HCT116 (cell line): ENCODE data around the gene TIMM17B. TPM values are rescaled to one million over a fixed set of nuclear protein-coding genes. Genes with fewer than 3 reads are reported as not detected.

Experiments
- ATAC-seq: fragments of 200-7000 bp; cut with Tn5 transposase; 2 replicates; pipeline ENCODE4 v1.9.1; 2020; ENCODE audit warnings: mild to moderate bottlenecking, moderate library complexity
- BruUV-seq: library from RNA; stranded (reverse); fragments of 400-500 nt; replicated peaks from 2 replicates; lab custom pipeline; 2021; lab: Mats Ljungman, UMichigan
- CTCF ChIA-PET: fragments of 300-600 bp; sonication (Branson Sonifier 250); formaldehyde crosslinking; loops from one replicate; lab custom pipeline; 2021; ENCODE audit warnings: antibody characterized with exemption; lab: Charles Lee
- POLR2A ChIA-PET: fragments of 300-600, 350-600 bp; sonication (Branson Sonifier 250); formaldehyde crosslinking; loops from one replicate; lab custom pipeline; 2021; ENCODE audit warnings: antibody characterized with exemption; lab: Charles Lee
- RAD21 ChIA-PET, 2 experiments: fragments of 300-600 bp; sonication (Branson Sonifier 250); formaldehyde crosslinking; loops; one replicate each; lab custom pipeline; 2023; ENCODE audit warnings: low total read pairs in 2 of 2; ENCODE audit not compliant: uncharacterized antibody in 2 of 2, unreplicated experiment in 2 of 2, low non-redundant PET in 1 of 2; lab: Charles Lee
- DNase-seq: peaks from one replicate; pipeline ENCODE4 v3.0.0-alpha.2; 2010; ENCODE audit warnings: low read depth, low spot score
- H2AFZ ChIP-seq: fragments of 200-600 bp; shearing (Covaris generic), sonication (generic); 2 replicates; pipeline ENCODE4 v1.6.1; 2017; ENCODE audit warnings: low read depth, mixed run types, mixed read lengths, antibody characterized with exemption, low read length; ENCODE audit not compliant: poor library complexity, severe bottlenecking
- H3K27ac ChIP-seq: 2 replicates; pipeline ENCODE4 v1.5.1; 2012; ENCODE audit warnings: low read depth, low read length
- H3K27me3 ChIP-seq: fragments of 200-600 bp; sonication (generic); 2 replicates; pipeline ENCODE4 v1.6.1; 2016; ENCODE audit warnings: mixed run types, low read length, mixed read lengths; ENCODE audit not compliant: insufficient read depth
- H3K36me3 ChIP-seq, 2 experiments: fragments of 200-500 bp in 1 of 2; fragments of 200-600 bp in 1 of 2; sonication (Bioruptor generic) in 1 of 2; sonication (generic) in 1 of 2; 2 replicates each; pipeline versions ENCODE4 v1.5.1 to v1.6.1; 2014 to 2016; ENCODE audit warnings: low read length in 2 of 2, inconsistent platforms in 1 of 2, mixed read lengths in 1 of 2, mixed run types in 1 of 2; ENCODE audit not compliant: insufficient read depth in 2 of 2, control insufficient read depth in 1 of 2
- H3K4me1 ChIP-seq, 2 experiments: fragments of 200-600 bp in 1 of 2; sonication (generic) in 1 of 2; 2 replicates each; pipeline versions ENCODE4 v1.5.1 to v1.6.1; 2012 to 2017; ENCODE audit warnings: low read length in 2 of 2, inconsistent platforms in 1 of 2, mild to moderate bottlenecking in 1 of 2, mixed read lengths in 1 of 2, mixed run types in 1 of 2, moderate library complexity in 1 of 2; ENCODE audit not compliant: insufficient read depth in 2 of 2, control insufficient read depth in 1 of 2
- H3K4me2 ChIP-seq: fragments of 200-600 bp; sonication (generic); 2 replicates; pipeline ENCODE4 v1.6.1; 2017; ENCODE audit warnings: mixed run types, low read length, mixed read lengths
- H3K4me3 ChIP-seq, 2 experiments: fragments of 200-600 bp in 1 of 2; sonication (generic) in 1 of 2; replicated peaks in 1 of 2; 2 replicates each; pipeline ENCODE4 v1.5.1; 2011 to 2016; ENCODE audit warnings: low read length in 2 of 2, control low read depth in 1 of 2, low read depth in 1 of 2, mild to moderate bottlenecking in 1 of 2, mixed read lengths in 1 of 2, mixed run types in 1 of 2
- H3K79me2 ChIP-seq: fragments of 200-600 bp; sonication (generic); 2 replicates; pipeline ENCODE4 v1.6.1; 2017; ENCODE audit warnings: mild to moderate bottlenecking, mixed run types, low read length, moderate library complexity, mixed read lengths; ENCODE audit not compliant: insufficient read depth
- H3K9ac ChIP-seq: fragments of 200-600 bp; sonication (generic); 2 replicates; pipeline ENCODE4 v1.6.1; 2016; ENCODE audit warnings: low read length, mixed read lengths
- H3K9me2 ChIP-seq: fragments of 200-600 bp; sonication (generic), shearing (Covaris generic); 2 replicates; pipeline ENCODE4 v1.6.1; 2017; ENCODE audit warnings: mixed run types, mild to moderate bottlenecking, moderate library complexity; ENCODE audit not compliant: insufficient read depth
- H3K9me3 ChIP-seq, 2 experiments: fragments of 200-500 bp in 1 of 2; fragments of 200-600 bp in 1 of 2; sonication (Bioruptor generic) in 1 of 2; sonication (generic) in 1 of 2; 2 replicates each; pipeline ENCODE4 v1.6.1; 2014 to 2017; ENCODE audit warnings: low read length in 2 of 2, mixed read lengths in 2 of 2, inconsistent platforms in 1 of 2, low read depth in 1 of 2, mild to moderate bottlenecking in 1 of 2, mixed run types in 1 of 2, moderate library complexity in 1 of 2; ENCODE audit not compliant: control insufficient read depth in 1 of 2, insufficient read depth in 1 of 2
- H4K20me1 ChIP-seq: fragments of 200-600 bp; sonication (generic), shearing (Covaris generic); 2 replicates; pipeline ENCODE4 v1.6.1; 2017; ENCODE audit warnings: mixed run types, mild to moderate bottlenecking, moderate library complexity; ENCODE audit not compliant: insufficient read depth
- EZH2phosphoT487 ChIP-seq: fragments of 200-600 bp; IDR thresholded peaks from 2 replicates; pipeline ENCODE4 v1.6.1; 2018; ENCODE audit warnings: antibody characterized with exemption, borderline replicate concordance
- JUND ChIP-seq: IDR thresholded peaks from 2 replicates; pipeline ENCODE4 v1.6.1; 2012
- POLR2A ChIP-seq: IDR thresholded peaks from 2 replicates; pipeline ENCODE4 v1.7.0; 2011; ENCODE audit warnings: borderline replicate concordance; ENCODE audit not compliant: insufficient read depth, insufficient read length; ENCODE audit errors: extremely low read depth
- RAD21 ChIP-seq: IDR thresholded peaks from 2 replicates; pipeline ENCODE4 v1.6.1; 2012; ENCODE audit warnings: low read depth, mild to moderate bottlenecking
- SP1 ChIP-seq: IDR thresholded peaks from 2 replicates; pipeline ENCODE4 v1.6.1; 2012; ENCODE audit warnings: low read depth
- TCF7L2 ChIP-seq: IDR thresholded peaks from 2 replicates; pipeline ENCODE4 v1.7.0; 2011; ENCODE audit warnings: borderline replicate concordance, inconsistent platforms; ENCODE audit not compliant: insufficient read depth, insufficient read length; ENCODE audit errors: extremely low read depth
- intact Hi-C: fragments of 100-400 bp; cut with micrococcal nuclease; formaldehyde crosslinking; loops from 2 replicates; pipeline ENCODE4 v1.10.0; 2022
- total RNA-seq: library from RNA; stranded (reverse); gene quantifications from one replicate; pipeline ENCODE4 v1.2.1, GENCODE V29; 2021; ENCODE audit not compliant: unreplicated experiment
- TF ChIP-seq, protein P1 (sequence below): IDR thresholded peaks from 2 replicates; pipeline ENCODE4 v1.6.1; 2012
- TF ChIP-seq, protein P2 (sequence below), 3 experiments: fragments of 200-600 bp in 1 of 3; sonication (generic) in 1 of 3; IDR thresholded peaks in 2 of 3; conservative IDR thresholded peaks in 1 of 3; 2 replicates each; pipeline ENCODE4 v1.5.1; 2012 to 2017; ENCODE audit warnings: low read depth in 2 of 3, low read length in 2 of 3, antibody characterized with exemption in 1 of 3, borderline replicate concordance in 1 of 3, control low read depth in 1 of 3, mild to moderate bottlenecking in 1 of 3, mixed read lengths in 1 of 3, mixed run types in 1 of 3, moderate library complexity in 1 of 3; ENCODE audit not compliant: insufficient read depth in 1 of 3
- TF ChIP-seq, protein P3 (sequence below): IDR thresholded peaks from 2 replicates; pipeline ENCODE4 v1.6.1; 2012; ENCODE audit warnings: low read depth

TIMM17B gene
- total RNA-seq, 1 experiment from 2014 or later: 41.7 TPM

DNA sequence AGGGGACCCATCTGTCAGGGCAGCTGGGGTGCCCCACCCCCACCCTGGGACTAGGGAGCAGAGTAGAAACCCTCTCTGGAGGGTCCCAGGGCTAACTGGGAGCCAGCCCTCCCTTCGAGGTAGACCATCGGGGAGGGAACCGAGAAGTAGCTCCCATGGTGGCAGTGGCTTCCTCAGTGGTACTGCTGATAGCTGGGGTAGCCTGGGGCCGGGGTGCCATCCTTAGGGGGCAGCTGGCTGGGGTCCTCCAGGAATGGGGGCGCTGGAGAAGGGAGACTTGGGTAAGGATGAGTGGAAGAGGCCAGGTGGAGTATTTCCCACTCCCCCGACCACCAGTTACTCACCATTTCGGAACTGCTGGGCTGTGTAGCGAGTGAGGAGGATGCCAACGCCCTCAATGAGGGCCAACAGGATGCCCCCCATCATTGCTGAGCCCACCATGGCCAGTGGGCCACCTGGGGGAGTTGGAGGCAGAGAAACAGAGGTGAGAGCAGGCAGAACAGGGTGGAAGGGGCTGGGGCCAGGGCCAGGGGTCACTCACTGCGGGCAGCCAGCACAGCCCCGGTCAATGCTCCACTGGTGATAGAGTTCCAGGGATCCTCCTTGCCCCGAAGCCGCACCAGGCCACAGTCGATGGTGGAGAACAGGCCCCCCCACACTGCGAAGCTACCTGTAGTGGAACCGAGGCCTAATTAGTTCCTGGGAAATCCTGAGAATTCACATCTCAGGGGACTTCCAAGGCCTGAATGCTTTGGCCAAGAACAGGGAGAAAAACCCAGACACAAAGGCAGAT is 3.8 kb downstream of the TIMM17B start:
- H3K79me2 ChIP-seq: peaks cover 25% of the 10 kb centered on the region
- no TSS peak for BruUV-seq
- H3K36me3 ChIP-seq: peaks cover 0 to 7% of the 10 kb centered on the region in 2 experiments; a peak in 1 of 4 replicates
- no peak overlapping the region for H3K4me3 ChIP-seq
- TF ChIP-seq RAD21 (no peak), SP1 (no peak), JUND (no peak), POLR2A (no peak), TCF7L2 (no peak), EZH2phosphoT487 (no peak)
- TF ChIP-seq, protein P1, sequence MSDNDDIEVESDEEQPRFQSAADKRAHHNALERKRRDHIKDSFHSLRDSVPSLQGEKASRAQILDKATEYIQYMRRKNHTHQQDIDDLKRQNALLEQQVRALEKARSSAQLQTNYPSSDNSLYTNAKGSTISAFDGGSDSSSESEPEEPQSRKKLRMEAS: no peak
- TF ChIP-seq, protein P2, sequence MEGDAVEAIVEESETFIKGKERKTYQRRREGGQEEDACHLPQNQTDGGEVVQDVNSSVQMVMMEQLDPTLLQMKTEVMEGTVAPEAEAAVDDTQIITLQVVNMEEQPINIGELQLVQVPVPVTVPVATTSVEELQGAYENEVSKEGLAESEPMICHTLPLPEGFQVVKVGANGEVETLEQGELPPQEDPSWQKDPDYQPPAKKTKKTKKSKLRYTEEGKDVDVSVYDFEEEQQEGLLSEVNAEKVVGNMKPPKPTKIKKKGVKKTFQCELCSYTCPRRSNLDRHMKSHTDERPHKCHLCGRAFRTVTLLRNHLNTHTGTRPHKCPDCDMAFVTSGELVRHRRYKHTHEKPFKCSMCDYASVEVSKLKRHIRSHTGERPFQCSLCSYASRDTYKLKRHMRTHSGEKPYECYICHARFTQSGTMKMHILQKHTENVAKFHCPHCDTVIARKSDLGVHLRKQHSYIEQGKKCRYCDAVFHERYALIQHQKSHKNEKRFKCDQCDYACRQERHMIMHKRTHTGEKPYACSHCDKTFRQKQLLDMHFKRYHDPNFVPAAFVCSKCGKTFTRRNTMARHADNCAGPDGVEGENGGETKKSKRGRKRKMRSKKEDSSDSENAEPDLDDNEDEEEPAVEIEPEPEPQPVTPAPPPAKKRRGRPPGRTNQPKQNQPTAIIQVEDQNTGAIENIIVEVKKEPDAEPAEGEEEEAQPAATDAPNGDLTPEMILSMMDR (IDR thresholded peaks at IDR 0.05 in 2 of 3, conservative IDR thresholded peaks at IDR 0.05 in 1 of 3; ENCODE audit: borderline replicate concordance in 1 of 3, insufficient read depth in 1 of 3, low read depth in 2 of 3, low read length in 2 of 3): no peak
- TF ChIP-seq, protein P3, sequence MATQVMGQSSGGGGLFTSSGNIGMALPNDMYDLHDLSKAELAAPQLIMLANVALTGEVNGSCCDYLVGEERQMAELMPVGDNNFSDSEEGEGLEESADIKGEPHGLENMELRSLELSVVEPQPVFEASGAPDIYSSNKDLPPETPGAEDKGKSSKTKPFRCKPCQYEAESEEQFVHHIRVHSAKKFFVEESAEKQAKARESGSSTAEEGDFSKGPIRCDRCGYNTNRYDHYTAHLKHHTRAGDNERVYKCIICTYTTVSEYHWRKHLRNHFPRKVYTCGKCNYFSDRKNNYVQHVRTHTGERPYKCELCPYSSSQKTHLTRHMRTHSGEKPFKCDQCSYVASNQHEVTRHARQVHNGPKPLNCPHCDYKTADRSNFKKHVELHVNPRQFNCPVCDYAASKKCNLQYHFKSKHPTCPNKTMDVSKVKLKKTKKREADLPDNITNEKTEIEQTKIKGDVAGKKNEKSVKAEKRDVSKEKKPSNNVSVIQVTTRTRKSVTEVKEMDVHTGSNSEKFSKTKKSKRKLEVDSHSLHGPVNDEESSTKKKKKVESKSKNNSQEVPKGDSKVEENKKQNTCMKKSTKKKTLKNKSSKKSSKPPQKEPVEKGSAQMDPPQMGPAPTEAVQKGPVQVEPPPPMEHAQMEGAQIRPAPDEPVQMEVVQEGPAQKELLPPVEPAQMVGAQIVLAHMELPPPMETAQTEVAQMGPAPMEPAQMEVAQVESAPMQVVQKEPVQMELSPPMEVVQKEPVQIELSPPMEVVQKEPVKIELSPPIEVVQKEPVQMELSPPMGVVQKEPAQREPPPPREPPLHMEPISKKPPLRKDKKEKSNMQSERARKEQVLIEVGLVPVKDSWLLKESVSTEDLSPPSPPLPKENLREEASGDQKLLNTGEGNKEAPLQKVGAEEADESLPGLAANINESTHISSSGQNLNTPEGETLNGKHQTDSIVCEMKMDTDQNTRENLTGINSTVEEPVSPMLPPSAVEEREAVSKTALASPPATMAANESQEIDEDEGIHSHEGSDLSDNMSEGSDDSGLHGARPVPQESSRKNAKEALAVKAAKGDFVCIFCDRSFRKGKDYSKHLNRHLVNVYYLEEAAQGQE: no peak
- POLR2A ChIA-PET: no interaction called here
- CTCF ChIA-PET: no interaction called here
- RAD21 ChIA-PET: no interaction called here
- H3K9me2 ChIP-seq: no peaks in the 10 kb centered on the region
- H3K9me3 ChIP-seq: no peaks in the 10 kb centered on the region
- intact Hi-C loops: loop anchor here (10.0 kb wide), 1 partner anchor 89 kb away; the partner anchor contains the start of gene HDAC6
- H4K20me1 ChIP-seq: no peaks in the 10 kb centered on the region
- no peaks in the 10 kb centered on the region for H3K27me3 ChIP-seq
- H3K9ac ChIP-seq: no peak overlapping the region
- ATAC-seq (no peak), DNase-seq (no peak)
- no peak overlapping the region for H3K4me2 ChIP-seq
- peaks cover 3 to 20% of the 10 kb centered on the region in 2 experiments; a peak in 3 of 4 replicates for H3K4me1 ChIP-seq
- no peak overlapping the region for H2AFZ ChIP-seq
- no peak overlapping the region for H3K27ac ChIP-seq
